SK-N-SH (cell line): ENCODE results near the gene PPP3CA.
A peak's percentile ranks its signal among the peaks of the same experiment; 100 is the strongest.

ENCODE experiments used
- CTCF ChIP-seq: fragments of 200-600 bp; sonication (generic); IDR thresholded peaks from 2 replicates; pipeline ENCODE4 v1.6.1; 2017; ENCODE audit warnings: antibody characterized with exemption, mild to moderate bottlenecking, moderate library complexity
- ELF1 ChIP-seq: IDR thresholded peaks from 2 replicates; pipeline ENCODE4 v1.4.0; 2012
- FOSL2 ChIP-seq: IDR thresholded peaks from 2 replicates; pipeline ENCODE4 v1.4.0; 2012; ENCODE audit warnings: low read depth, mild to moderate bottlenecking, moderate library complexity, borderline replicate concordance
- FOXM1 ChIP-seq: IDR thresholded peaks from 2 replicates; pipeline ENCODE4 v1.4.0; 2012; ENCODE audit warnings: low read depth, mild to moderate bottlenecking
- MXI1 ChIP-seq: IDR thresholded peaks from 2 replicates; pipeline ENCODE4 v1.6.1; 2012; ENCODE audit warnings: mild to moderate bottlenecking, low read depth, low read length, improper control_type of control experiment
- RCOR1 ChIP-seq: fragments of 150-350 bp; IDR thresholded peaks from 2 replicates; pipeline ENCODE4 v1.6.1; 2017; ENCODE audit warnings: antibody characterized with exemption, low read length
- RXRA ChIP-seq: IDR thresholded peaks from 2 replicates; pipeline ENCODE4 v1.4.0; 2012; ENCODE audit warnings: low read depth, mild to moderate bottlenecking, borderline replicate concordance
- TCF12 ChIP-seq: IDR thresholded peaks from 2 replicates; pipeline ENCODE4 v1.4.0; 2012
- USF2 ChIP-seq: fragments of 150-350 bp; IDR thresholded peaks from 2 replicates; pipeline ENCODE4 v1.6.1; 2017; ENCODE audit warnings: antibody characterized with exemption, low read length, low read depth, borderline replicate concordance
- TF ChIP-seq, protein P1 (sequence below): IDR thresholded peaks from 2 replicates; pipeline ENCODE4 v1.4.0; 2012; ENCODE audit warnings: low read depth, borderline replicate concordance
- TF ChIP-seq, protein P2 (sequence below): IDR thresholded peaks from 2 replicates; pipeline ENCODE4 v1.6.1; 2012; ENCODE audit warnings: mild to moderate bottlenecking, low read depth, low read length, moderate library complexity
- TF ChIP-seq, protein P3 (sequence below): IDR thresholded peaks from 2 replicates; pipeline ENCODE4 v1.4.0; 2012; ENCODE audit warnings: low read depth

GRCh38 chr4:101332424-101332823 lies 14.9 kb downstream of the PPP3CA start:
- TF ChIP-seq ELF1 = no peak
- no peak for TF ChIP-seq CTCF
- TF ChIP-seq, protein P1, sequence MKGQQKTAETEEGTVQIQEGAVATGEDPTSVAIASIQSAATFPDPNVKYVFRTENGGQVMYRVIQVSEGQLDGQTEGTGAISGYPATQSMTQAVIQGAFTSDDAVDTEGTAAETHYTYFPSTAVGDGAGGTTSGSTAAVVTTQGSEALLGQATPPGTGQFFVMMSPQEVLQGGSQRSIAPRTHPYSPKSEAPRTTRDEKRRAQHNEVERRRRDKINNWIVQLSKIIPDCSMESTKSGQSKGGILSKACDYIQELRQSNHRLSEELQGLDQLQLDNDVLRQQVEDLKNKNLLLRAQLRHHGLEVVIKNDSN = no peak
- TF ChIP-seq FOSL2 = no peak
- TF ChIP-seq, protein P2, sequence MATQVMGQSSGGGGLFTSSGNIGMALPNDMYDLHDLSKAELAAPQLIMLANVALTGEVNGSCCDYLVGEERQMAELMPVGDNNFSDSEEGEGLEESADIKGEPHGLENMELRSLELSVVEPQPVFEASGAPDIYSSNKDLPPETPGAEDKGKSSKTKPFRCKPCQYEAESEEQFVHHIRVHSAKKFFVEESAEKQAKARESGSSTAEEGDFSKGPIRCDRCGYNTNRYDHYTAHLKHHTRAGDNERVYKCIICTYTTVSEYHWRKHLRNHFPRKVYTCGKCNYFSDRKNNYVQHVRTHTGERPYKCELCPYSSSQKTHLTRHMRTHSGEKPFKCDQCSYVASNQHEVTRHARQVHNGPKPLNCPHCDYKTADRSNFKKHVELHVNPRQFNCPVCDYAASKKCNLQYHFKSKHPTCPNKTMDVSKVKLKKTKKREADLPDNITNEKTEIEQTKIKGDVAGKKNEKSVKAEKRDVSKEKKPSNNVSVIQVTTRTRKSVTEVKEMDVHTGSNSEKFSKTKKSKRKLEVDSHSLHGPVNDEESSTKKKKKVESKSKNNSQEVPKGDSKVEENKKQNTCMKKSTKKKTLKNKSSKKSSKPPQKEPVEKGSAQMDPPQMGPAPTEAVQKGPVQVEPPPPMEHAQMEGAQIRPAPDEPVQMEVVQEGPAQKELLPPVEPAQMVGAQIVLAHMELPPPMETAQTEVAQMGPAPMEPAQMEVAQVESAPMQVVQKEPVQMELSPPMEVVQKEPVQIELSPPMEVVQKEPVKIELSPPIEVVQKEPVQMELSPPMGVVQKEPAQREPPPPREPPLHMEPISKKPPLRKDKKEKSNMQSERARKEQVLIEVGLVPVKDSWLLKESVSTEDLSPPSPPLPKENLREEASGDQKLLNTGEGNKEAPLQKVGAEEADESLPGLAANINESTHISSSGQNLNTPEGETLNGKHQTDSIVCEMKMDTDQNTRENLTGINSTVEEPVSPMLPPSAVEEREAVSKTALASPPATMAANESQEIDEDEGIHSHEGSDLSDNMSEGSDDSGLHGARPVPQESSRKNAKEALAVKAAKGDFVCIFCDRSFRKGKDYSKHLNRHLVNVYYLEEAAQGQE = peak; percentile 82
- TF ChIP-seq USF2 = no peak
- TF ChIP-seq MXI1 = no peak
- TF ChIP-seq, protein P3, sequence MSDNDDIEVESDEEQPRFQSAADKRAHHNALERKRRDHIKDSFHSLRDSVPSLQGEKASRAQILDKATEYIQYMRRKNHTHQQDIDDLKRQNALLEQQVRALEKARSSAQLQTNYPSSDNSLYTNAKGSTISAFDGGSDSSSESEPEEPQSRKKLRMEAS = no peak
- TF ChIP-seq RCOR1 = no peak
- TF ChIP-seq FOXM1 = no peak
- no peak for TF ChIP-seq RXRA
- no peak for TF ChIP-seq TCF12
